NCI-H524 treated with DMSO at 0.1 percent for 48 hours (cell line): ENCODE measurements around the gene OSCP1.
A peak's percentile ranks its signal among the peaks of the same experiment; 100 is the strongest.

ENCODE experiments used
- DNase-seq: peaks from one replicate; lab custom pipeline; 2025; lab: John Stamatoyannopoulos, UW

Gene OSCP1

GRCh38 chr1:36472656-36473055 lies 22.4 kb upstream of the OSCP1 start:
- no peak for DNase-seq

- no peak for DNase-seq
These were observed 21.8 kb upstream of the OSCP1 start for GRCh38 chr1:36471830-36472641.

GRCh38 chr1:36469163-36469562 lies 18.9 kb upstream of the OSCP1 start:
- no peak for DNase-seq

GRCh38 chr1:36467700-36468455 lies 17.6 kb upstream of the OSCP1 start:
- no peak for DNase-seq

GRCh38 chr1:36467027-36467410 lies 16.8 kb upstream of the OSCP1 start:
- no peak for DNase-seq

- no peak for DNase-seq
These were observed 16.2 kb upstream of the OSCP1 start for GRCh38 chr1:36466370-36467026.

GRCh38 chr1:36465731-36466369 lies 15.6 kb upstream of the OSCP1 start:
- DNase-seq, result no peak

- no peak for DNase-seq
These were observed 14.5 kb upstream of the OSCP1 start for GRCh38 chr1:36464605-36465393.

- peak; percentile 58 for DNase-seq
These were observed 13.8 kb upstream of the OSCP1 start, which contains the start of gene MRPS15 for GRCh38 chr1:36463803-36464604. Gene MRPS15 (minus strand): TSS chr1:36464384. CDS start chr1:36464275, 109 bp downstream.

GRCh38 chr1:36463463-36463802 lies 13.2 kb upstream of the OSCP1 start:
- no peak for DNase-seq

GRCh38 chr1:36458910-36459309 lies 8.7 kb upstream of the OSCP1 start:
- DNase-seq, result no peak

GRCh38 chr1:36457691-36458090 lies 7.4 kb upstream of the OSCP1 start:
- DNase-seq, result no peak

GRCh38 chr1:36456391-36456928 lies 6.2 kb upstream of the OSCP1 start:
- DNase-seq, result no peak

GRCh38 chr1:36455386-36455785 lies 5.1 kb upstream of the OSCP1 start:
- no peak for DNase-seq

GRCh38 chr1:36453600-36454388 lies 3.5 kb upstream of the OSCP1 start:
- no peak for DNase-seq

GRCh38 chr1:36453051-36453450 lies 2.8 kb upstream of the OSCP1 start:
- DNase-seq, result no peak

- no peak for DNase-seq
These were observed 661 bp upstream of the OSCP1 start for GRCh38 chr1:36450919-36451305.

GRCh38 chr1:36448530-36449056 lies 1.7 kb downstream of the OSCP1 start:
- DNase-seq, result no peak

GRCh38 chr1:36447450-36447849 lies 2.8 kb downstream of the OSCP1 start:
- no peak for DNase-seq
